ENCODE results near the gene AP2M1.

AP2M1 gene

DNA sequence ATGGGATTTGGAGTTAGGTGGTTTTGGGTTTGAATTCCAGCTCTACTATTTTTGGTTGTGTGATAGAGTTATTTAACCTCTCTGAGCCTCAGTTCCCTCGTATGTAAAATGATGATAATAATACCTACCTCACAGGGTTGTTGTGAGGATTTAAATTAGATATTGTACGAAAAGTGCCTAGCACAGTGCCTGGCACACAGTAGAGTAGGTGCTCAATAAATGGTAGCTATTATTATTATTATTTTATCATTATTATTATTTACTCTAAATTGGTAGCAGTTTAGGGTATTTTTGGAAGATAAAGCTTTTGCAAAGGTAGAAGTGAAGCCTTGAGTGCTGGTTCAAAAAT lies 1.3 kb upstream of the AP2M1 start:
- Histone ChIP-seq H3K9me3 (replicated peaks in 1 of 11) (no peaks in the 10 kb centered on the region), H3K27me3 (no peaks in the 10 kb centered on the region), H3K4me1 (peaks cover 30 to 56% (median 37%) of the 10 kb centered on the region in 10 experiments), H3K36me3 (peaks cover 54 to 71% (median 65%) of the 10 kb centered on the region in 11 experiments), H3K27ac (peak overlapping the region in 1 of 11 experiments; percentile 43; a peak in 2 of 22 replicates), H3K4me3 (no peak overlapping the region), H4K20me1 (peaks cover 12 to 42% (median 17%) of the 10 kb centered on the region in 11 experiments; a peak in 18 of 22 replicates), H3K9ac (no peak overlapping the region), H3K4me2 (peak overlapping the region in 3 of 11 experiments; percentile 42 to 68 (median 68); a peak in 2 of 22 replicates)
- no peak for TF ChIP-seq Cebpa-rat (IDR thresholded peaks at IDR 0.05)

DNA sequence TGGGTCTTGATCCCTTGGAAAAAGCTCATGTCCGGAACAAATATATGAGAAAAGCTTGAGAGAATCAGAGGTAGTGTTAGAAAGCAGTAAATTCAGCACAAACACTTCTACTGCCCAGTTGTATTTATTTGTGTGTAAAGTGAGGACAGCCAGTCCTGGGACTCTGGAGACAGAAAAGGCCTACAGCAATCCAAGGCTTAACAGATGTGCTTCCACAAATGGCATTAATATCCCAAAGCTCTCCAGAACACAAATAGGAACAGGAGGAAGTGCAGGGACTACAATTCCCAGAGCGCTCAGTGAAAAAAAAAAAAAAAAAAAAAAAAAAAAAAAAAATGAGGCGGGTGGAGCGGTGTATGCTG lies 390 bp upstream of the AP2M1 start:
- H3K36me3 ChIP-seq, result peaks cover 54 to 71% (median 65%) of the 10 kb centered on the region in 11 experiments
- peaks cover 12 to 42% (median 27%) of the 10 kb centered on the region in 11 experiments; a peak in 17 of 22 replicates for H4K20me1 ChIP-seq
- H3K4me1 ChIP-seq, result peaks cover 30 to 66% (median 40%) of the 10 kb centered on the region in 10 experiments
- H3K4me2 ChIP-seq, result peak overlapping the region; percentile 19 to 68 (median 49); a peak in 18 of 22 replicates
- H3K9me3 ChIP-seq (replicated peaks in 1 of 11), result no peaks in the 10 kb centered on the region
- no peak for TF ChIP-seq Cebpa-rat (IDR thresholded peaks at IDR 0.05)
- peak overlapping the region in 4 of 11 experiments; percentile 26 to 95 (median 44); a peak in 6 of 22 replicates for H3K9ac ChIP-seq
- H3K4me3 ChIP-seq, result peak overlapping the region in 2 of 10 experiments; percentile 19 to 99; a peak in 3 of 20 replicates
- H3K27ac ChIP-seq, result peak overlapping the region in 5 of 11 experiments; percentile 4 to 43 (median 18); a peak in 7 of 22 replicates
- H3K27me3 ChIP-seq, result no peaks in the 10 kb centered on the region

DNA sequence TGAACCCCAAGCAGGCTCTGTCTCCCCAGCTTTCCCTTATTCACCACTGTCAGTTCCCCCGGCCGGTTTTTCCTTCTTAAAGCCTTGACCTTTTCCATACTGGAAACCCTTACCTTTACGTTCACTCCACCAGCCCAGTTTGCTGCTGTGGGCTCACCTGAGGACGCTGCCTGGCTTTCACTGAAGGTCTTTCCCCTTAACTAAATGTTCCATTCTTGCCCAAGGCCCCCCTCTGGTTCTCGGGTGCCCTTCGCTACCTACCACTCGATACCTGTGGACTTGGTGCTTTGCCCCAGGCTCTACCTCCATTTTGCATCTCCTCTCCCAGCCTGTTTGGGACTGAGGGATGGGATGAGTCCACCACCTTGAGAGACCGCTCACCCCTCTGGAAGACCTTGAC lies 851 bp downstream of the AP2M1 start:
- Histone ChIP-seq H3K9ac (peak overlapping the region; percentile 91 to 97 (median 94)), H3K9me3 (replicated peaks in 1 of 11) (no peaks in the 10 kb centered on the region), H3K27me3 (no peaks in the 10 kb centered on the region), H3K36me3 (peaks cover 55 to 71% (median 65%) of the 10 kb centered on the region in 11 experiments), H4K20me1 (peaks cover 12 to 51% (median 29%) of the 10 kb centered on the region in 11 experiments; a peak in 17 of 22 replicates), H3K4me2 (peak overlapping the region; percentile 96 to 99 (median 97)), H3K4me1 (peaks cover 30 to 78% (median 45%) of the 10 kb centered on the region in 10 experiments), H3K4me3 (peak overlapping the region; percentile 84 to 100 (median 94)), H3K27ac (peak overlapping the region; percentile 85 to 94 (median 87))
- TF ChIP-seq Cebpa-rat (IDR thresholded peaks at IDR 0.05), result no peak

DNA sequence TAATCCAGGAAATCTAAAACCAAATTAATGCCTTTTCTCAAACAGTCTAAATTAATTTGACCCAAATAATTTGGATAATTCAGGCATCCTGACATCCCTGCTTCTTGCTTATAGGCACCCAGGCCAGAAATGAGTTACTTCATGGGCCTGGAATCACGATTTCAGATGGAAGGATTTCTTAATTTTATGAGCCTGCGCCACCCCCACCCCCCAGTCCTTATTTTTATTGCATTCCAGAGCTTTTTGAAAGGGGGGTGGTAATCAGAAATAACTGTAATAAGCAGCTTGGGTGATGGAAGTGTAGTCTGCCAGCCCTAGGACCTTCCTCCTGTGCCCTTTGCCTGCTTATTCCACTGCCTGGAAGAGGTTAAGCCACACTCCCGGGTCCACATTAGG lies 1.3 kb downstream of the AP2M1 start:
- peaks cover 55 to 71% (median 65%) of the 10 kb centered on the region in 11 experiments for H3K36me3 ChIP-seq
- H3K27ac ChIP-seq, result peak overlapping the region; percentile 50 to 94 (median 87)
- TF ChIP-seq Cebpa-rat (IDR thresholded peaks at IDR 0.05), result no peak

DNA sequence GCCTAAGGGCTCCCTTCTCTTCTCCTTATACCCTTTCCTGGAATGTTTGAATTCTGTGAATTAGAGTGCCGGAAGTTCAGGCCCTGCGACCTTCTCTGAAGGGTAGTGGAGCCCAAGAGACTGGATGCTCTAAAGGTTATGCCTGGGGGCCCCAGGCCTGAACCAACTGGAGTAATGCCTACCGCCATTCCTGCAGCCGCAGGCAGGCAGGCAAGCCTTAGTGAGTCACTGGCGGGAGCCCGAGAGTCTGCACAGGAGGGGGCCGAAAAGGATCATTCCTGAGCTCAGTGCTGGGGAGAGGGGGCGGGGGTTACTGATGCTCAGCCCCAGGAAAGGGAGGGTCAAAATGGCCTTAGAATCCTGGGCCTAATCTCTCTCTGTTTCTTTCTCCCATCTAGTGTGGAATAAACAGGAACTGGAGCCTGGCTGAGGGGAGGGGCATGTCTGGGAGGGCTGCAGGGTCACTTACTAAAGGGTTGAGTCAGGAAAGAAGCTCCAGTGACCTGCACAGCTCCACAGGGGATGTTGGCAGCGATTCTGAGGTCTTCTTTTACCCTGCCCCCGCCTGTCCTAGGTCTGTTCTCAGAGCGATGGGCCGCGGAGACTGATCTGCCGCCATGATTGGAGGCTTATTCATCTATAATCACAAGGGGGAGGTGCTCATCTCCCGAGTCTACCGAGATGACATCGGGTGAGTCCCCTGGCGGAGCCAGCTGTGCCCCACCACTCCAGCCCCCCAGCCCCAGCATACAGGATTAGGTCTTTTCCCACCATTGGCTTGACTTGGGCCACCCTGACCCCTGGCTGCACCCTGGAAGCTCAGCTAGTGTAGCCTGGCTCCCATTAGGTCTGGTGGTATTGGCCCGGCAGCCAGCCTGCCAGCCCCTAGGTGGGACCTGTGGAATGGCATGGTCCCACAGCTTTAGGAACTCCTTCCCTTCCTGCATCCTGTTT lies 2.0 kb downstream of the AP2M1 start:
- peaks cover 55 to 71% (median 65%) of the 10 kb centered on the region in 11 experiments for H3K36me3 ChIP-seq
- H3K4me1 ChIP-seq, result peaks cover 30 to 80% (median 45%) of the 10 kb centered on the region in 10 experiments
- H3K4me3 ChIP-seq, result peak overlapping the region; percentile 84 to 100 (median 94)
- H3K9me3 ChIP-seq (replicated peaks in 1 of 11), result no peaks in the 10 kb centered on the region
- H3K4me2 ChIP-seq, result peak overlapping the region; percentile 96 to 99 (median 97)
- H3K27me3 ChIP-seq, result no peaks in the 10 kb centered on the region
- H4K20me1 ChIP-seq, result peaks cover 12 to 51% (median 29%) of the 10 kb centered on the region in 11 experiments; a peak in 17 of 22 replicates
- peak overlapping the region; percentile 91 to 97 (median 94); a peak in 21 of 22 replicates for H3K9ac ChIP-seq
- TF ChIP-seq Cebpa-rat (IDR thresholded peaks at IDR 0.05), result no peak
- peak overlapping the region; percentile 50 to 94 (median 87); a peak in 21 of 22 replicates for H3K27ac ChIP-seq

More for the DNA sequence above, 1.3 kb downstream of the AP2M1 start:
- H3K4me1 ChIP-seq, result peaks cover 30 to 80% (median 45%) of the 10 kb centered on the region in 10 experiments
- no peaks in the 10 kb centered on the region for H3K9me3 ChIP-seq (replicated peaks in 1 of 11)
- peak overlapping the region; percentile 91 to 97 (median 94); a peak in 21 of 22 replicates for H3K9ac ChIP-seq
- H3K4me2 ChIP-seq, result peak overlapping the region; percentile 96 to 99 (median 97)
- peak overlapping the region; percentile 84 to 100 (median 94) for H3K4me3 ChIP-seq
- H4K20me1 ChIP-seq, result peaks cover 12 to 51% (median 29%) of the 10 kb centered on the region in 11 experiments; a peak in 17 of 22 replicates
- H3K27me3 ChIP-seq, result no peaks in the 10 kb centered on the region

DNA sequence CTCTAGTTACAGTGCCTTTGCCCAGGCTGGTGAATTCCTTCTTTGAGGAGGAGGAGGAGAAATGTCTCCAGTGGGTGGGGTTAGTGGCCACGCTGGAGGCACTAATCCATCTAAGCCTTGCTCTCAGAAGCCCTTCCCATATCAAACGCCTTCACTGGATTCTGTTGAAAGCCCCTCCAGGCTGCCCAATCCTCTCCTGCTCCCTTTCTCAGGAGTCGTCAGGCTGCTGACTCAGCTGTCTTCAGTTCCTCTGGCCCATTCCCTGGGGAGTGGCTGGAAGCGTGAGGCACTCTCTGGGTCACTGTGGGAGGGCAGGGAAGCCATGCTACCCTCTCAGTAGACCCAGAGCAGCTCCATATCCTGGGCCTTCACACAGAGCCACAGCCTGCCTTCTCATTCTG lies 2.7 kb downstream of the AP2M1 start:
- peak overlapping the region; percentile 18 to 97 (median 94); a peak in 16 of 22 replicates for H3K9ac ChIP-seq
- H3K27me3 ChIP-seq, result no peaks in the 10 kb centered on the region
- H3K4me2 ChIP-seq, result peak overlapping the region; percentile 96 to 99 (median 97)
- H3K4me1 ChIP-seq, result peaks cover 30 to 85% (median 45%) of the 10 kb centered on the region in 10 experiments
- no peak for TF ChIP-seq Cebpa-rat (IDR thresholded peaks at IDR 0.05)
- H4K20me1 ChIP-seq, result peaks cover 12 to 51% (median 29%) of the 10 kb centered on the region in 11 experiments; a peak in 17 of 22 replicates
- peak overlapping the region; percentile 17 to 94 (median 86); a peak in 19 of 22 replicates for H3K27ac ChIP-seq
- peak overlapping the region in 7 of 10 experiments; percentile 93 to 100 (median 97); a peak in 13 of 20 replicates for H3K4me3 ChIP-seq
- no peaks in the 10 kb centered on the region for H3K9me3 ChIP-seq (replicated peaks in 1 of 11)
- peaks cover 55 to 71% (median 65%) of the 10 kb centered on the region in 11 experiments for H3K36me3 ChIP-seq

DNA sequence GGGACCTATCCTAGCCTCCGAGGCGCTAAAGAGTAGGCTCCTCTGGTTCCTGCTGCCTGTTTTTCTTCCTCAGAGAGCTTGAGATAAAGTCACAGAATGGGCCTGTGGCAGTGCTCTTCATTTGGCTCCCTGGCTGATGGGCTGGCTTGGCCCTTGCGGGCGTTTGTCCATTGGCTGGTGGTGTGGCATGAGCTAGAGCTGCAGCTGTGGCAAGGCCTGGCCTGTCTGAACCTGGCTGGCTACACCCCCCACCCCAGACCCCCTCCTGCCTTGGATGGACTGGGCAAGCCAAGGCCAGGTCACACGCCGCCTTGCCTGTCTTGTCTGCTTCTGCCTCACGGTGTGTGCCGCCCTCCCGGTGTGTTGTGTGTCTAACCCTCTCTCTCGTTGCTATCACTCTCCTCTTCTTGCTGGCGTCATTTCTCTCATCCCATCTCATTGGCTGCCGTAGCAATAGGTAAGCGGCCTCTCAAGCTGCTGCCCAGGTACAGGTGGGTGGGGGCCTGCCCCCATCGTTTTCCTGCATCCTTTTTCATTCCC lies 3.2 kb downstream of the AP2M1 start:
- peak overlapping the region in 6 of 10 experiments; percentile 93 to 100 (median 98); a peak in 12 of 20 replicates for H3K4me3 ChIP-seq
- H3K36me3 ChIP-seq, result peaks cover 60 to 71% (median 65%) of the 10 kb centered on the region in 11 experiments
- no peaks in the 10 kb centered on the region for H3K27me3 ChIP-seq
- H3K4me2 ChIP-seq, result peak overlapping the region; percentile 96 to 99 (median 97)
- no peaks in the 10 kb centered on the region for H3K9me3 ChIP-seq (replicated peaks in 1 of 11)
- H3K27ac ChIP-seq, result peak overlapping the region in 10 of 11 experiments; percentile 34 to 94 (median 86); a peak in 18 of 22 replicates
- H3K4me1 ChIP-seq, result peaks cover 30 to 85% (median 45%) of the 10 kb centered on the region in 10 experiments
- H3K9ac ChIP-seq, result peak overlapping the region in 10 of 11 experiments; percentile 41 to 97 (median 94); a peak in 14 of 22 replicates
- no peak for TF ChIP-seq Cebpa-rat (IDR thresholded peaks at IDR 0.05)
- H4K20me1 ChIP-seq, result peaks cover 12 to 51% (median 29%) of the 10 kb centered on the region in 11 experiments; a peak in 17 of 22 replicates

DNA sequence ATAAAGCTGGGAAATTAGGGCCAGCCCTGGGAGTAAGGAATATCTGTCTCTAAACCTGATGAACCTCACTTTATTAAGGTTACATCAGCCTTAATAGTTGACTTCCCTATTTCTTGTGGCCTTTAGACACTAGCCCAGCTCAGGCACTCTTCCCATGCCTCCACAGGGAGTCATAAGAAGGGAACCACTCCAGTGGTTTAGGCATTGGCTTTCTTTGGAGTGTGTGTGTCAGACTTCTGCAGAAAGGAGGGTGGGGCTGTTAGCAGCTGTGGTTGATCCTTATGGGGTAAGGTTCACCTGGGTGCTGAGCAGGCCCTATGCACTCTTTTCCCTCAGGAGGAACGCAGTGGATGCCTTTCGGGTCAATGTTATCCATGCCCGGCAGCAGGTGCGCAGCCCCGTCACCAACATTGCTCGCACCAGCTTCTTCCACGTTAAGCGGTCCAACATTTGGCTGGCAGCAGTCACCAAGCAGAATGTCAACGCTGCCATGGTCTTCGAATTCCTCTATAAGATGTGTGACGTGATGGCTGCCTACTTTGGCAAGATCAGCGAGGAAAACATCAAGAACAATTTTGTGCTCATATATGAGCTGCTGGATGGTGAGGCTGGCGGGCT lies 4.0 kb downstream of the AP2M1 start:
- H3K4me3 ChIP-seq, result peak overlapping the region in 4 of 10 experiments; percentile 93 to 100 (median 99); a peak in 6 of 20 replicates
- H3K4me2 ChIP-seq, result peak overlapping the region in 5 of 11 experiments; percentile 97 to 99 (median 98); a peak in 10 of 22 replicates
- H3K36me3 ChIP-seq, result peaks cover 68 to 71% (median 69%) of the 10 kb centered on the region in 11 experiments
- no peak for TF ChIP-seq Cebpa-rat (IDR thresholded peaks at IDR 0.05)
- peak overlapping the region in 5 of 11 experiments; percentile 23 to 97 (median 96); a peak in 7 of 22 replicates for H3K9ac ChIP-seq
- H3K4me1 ChIP-seq, result peaks cover 30 to 85% (median 45%) of the 10 kb centered on the region in 10 experiments
- H3K27me3 ChIP-seq, result no peaks in the 10 kb centered on the region
- H3K9me3 ChIP-seq (replicated peaks in 1 of 11), result no peaks in the 10 kb centered on the region
- H3K27ac ChIP-seq, result peak overlapping the region in 7 of 11 experiments; percentile 34 to 94 (median 89); a peak in 9 of 22 replicates
- H4K20me1 ChIP-seq, result peaks cover 12 to 51% (median 31%) of the 10 kb centered on the region in 11 experiments; a peak in 17 of 22 replicates
